Measurements from ENCODE around the gene EXD3.
A peak's percentile ranks its signal among the peaks of the same experiment; 100 is the strongest.
"Not testable (repeated sequence)": the region's sequence is repeated elsewhere in the genome, so short reads cannot be mapped to it uniquely, and the experiment has no call there.

EXD3 gene

DNA sequence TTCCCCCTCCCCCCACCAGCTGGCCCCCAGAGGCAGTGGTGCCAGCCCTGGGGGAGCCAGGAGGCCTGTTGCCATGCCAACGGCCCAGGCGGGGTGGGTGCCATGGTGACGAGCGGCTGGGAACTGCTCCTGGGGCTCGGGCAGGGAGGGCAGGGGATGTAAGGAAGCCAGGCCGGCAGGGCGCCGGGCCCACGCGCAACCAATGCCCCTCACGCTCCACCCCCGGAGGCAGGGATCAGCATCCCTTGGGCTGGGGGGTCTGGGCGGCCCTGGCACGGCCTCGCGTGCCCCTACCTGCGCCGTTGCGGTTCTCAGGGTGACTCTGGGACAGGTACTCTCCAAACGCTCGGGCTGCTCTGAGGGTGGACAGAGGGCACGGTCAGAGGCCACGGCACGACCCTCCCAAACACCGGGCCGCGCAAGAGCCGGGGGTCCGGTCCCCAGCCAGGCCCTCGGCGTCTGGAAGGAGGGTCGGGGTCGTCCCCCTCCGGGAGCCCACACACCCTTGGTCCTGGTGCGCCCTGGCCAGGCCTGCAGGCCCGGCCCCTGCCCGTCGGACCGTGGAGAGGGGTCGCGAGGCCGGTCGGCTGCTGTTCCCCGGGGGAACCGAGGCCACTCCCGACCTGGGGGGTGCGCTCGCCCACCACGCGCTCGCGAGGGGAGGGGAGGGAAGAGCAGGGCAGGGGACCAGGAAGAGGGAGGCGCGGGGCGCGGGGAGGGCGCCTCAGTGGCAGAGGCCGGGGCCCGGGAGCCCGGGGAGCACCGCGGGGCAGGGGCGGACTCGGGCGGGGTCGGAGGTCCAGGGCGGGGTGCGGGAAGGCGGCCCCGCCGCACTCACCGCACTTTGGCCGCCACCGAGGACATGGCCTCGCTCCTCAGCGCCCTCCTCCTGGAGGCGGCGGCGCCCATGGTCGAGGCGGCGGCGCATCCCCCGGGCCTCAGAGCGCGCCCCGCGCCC is 35.5 kb upstream of the EXD3 start:
- DNase-seq: peak; percentile 63

DNA sequence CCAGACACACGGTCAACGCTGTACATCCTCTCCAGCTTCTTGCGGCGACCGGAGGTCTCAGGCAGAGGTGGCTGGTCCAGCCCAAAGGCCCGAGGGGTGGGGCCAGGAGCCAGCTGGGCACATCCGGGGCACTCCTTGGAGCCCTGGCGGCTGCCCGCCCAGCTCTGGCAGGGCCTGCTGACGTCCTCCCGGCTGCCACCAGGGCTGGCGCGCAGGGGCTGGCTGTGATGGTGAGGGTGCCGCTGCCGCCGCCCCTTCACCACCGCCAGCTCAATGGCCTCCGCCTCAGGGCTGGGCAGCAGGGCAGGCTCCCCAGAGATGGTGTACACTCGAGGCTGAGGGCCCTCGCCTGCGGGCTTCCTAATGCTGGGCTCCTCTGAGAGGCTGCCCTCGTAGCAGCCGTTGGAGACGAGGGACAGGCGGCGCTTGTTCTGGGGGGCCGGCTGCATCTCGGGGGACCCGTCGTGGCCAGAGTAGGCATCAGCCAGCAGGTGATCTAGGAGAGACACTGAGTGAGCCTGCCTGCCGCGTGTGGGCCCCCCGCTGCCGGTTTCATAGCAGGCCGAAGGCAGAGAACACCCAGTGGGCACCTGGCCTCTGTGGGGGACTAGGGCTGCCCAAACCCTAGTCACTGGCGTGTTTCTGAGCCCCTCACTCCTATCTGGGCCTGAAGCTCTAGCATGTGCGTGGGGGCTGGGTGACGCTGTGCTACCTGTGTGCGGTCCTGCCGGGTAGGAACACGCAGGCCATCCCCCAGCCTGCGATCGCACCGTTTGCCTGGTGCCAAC is 34.6 kb upstream of the EXD3 start:
- DNase-seq: no peak

DNA sequence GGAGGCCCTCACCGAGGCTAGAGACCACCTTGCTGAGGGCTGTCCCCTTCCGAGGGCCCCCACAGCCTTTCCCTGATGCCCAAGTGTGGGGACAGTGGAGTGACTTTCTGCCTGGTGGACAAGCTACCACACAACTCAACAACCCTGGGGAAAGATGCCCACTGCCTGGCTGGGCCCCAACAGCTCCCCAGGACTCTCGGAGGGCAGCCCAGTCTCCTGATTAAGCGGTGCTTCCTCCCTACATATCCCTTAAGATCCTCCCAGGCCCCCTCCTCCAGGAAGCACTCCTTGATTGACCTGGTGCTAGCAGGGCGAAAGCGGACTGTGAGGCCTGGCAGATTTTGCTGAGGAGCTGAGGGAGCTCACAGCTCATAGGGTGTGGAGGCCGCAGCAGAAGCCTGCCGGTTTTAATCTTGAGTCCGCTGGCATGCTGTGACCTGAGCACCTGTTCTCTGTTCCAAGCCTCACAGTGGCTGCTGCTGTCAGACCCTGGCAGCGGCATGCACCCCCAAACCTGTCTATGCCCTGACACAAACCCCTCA is 34.0 kb upstream of the EXD3 start:
- no peak for DNase-seq

DNA sequence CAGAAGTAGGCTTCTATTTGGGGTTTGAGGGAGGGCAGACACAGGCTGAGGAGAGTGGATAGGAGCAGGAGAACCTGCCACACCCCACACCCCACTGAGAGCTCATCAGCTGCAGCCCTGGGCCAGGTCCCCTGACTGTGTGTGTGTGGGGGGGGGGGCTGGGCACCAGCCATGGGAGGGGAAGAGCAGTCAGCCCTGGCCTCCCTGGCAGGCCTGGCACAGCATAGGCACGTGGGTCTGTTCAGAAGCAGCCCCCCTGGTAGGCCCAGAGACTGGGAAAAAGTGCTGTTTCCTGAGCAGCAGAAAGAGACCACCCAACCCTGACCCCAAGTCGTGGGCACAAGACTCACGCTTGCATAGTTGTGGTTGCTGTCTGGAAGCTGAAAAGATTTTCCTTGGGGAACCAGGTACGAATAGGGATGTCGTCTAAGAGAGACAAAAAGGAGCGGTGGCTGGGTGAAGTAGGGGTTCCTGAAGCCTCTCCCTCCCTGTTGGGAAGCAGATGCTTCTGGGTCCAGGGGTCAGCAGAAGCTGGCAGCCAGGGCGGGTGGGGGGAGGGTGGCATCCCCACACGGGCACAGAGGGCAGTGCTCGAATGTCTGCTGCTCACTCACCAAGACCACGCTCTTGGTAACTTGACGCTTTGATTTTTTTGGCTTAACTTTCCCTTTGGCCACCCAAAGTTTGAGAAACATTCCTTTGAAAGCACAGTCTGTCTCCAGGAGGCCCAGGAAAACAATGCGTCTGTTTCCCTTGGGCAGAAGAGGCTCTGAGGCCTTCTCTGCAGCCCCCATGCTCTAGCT is 33.3 kb upstream of the EXD3 start:
- DNase-seq: no peak

DNA sequence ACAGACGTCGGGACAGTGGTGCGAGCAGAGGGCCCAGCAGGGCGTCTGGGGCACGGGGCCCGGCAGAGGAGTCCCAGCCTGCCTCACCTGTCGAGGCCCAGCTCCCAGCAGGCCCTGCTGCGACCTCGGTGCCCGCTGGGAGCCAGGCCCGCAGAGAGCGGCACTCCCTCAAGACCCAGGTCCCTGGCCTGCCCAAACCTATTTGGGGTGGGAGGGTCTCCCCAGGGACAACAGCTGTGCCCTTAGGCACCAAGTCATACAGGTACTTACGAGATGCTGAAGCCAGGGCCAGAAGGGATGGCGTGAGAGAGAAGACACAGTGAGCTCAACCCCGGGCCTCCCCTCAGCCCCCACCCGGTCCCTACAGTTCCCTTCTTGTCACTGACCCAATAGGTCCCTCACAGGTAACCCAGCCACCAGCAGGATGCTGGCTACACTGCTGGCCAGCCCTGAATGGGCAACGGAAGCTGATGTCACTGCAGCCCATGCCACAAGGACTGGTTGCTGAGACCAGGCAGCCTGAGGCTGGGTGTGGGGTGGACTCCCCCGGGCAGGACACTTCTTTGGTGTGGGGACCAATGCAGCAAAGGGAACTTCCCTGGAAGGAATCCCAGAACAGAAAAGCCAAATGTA is 32.5 kb upstream of the EXD3 start:
- no peak for DNase-seq

DNA sequence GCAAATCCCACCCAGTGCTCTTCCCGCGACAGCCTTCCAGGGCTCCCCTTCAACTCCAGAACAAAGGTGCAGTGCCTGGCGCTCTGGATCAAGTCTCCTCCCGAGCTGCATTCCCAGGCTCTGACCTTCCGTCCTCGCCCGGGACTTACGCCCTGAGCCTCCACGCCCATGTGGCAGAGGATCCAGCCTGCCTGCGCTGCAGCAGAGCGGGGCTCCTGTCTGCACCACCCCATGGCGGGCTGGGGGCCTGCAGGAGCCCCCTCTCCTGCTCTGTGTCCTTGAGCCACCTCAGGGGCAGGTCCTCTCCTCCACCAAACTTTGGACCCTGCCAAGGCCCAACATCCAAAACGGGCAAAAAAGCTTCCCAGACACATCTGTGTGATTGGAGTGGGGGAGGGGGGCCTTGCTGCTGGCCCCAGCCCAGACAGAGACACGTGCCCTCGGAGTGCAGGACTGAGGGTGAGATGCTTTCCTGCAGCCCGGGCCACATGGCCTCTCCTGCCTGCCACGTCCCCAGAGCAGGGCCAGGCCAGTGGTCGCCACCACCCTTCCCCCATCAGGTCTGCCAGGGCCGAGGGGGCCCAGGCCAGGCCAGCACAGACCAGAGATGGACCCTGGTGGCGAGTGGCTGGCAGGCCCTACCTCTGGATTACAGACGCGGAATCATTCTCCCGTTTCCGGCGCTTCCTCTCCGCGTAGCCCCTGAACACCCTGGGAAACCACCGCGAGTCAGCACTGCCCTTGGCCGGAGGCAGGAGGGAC is 31.8 kb upstream of the EXD3 start:
- DNase-seq: no peak

DNA sequence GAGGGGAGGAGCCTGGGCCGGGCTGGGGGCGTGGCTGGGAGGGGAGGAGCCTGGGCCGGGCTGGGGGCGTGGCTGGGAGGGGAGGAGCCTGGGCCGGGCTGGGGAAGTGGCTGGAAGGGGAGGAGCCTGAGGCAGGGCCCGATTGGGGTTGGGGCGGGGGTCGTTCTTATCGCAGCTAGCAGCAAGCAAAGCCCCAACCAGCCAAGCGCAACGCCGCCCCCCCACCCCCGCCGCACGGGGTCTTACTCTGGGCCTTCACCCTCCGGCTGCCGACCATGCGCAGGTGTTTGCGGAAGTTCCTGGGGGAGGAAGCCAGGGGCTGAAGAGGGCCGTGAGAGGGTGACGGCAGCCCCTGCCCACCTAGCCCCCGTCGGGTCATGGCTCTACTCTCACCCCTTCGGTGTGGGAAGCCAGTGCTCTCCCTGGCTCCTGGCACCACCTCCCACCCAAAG is 31.2 kb upstream of the EXD3 start:
- DNase-seq: peak; percentile 37

DNA sequence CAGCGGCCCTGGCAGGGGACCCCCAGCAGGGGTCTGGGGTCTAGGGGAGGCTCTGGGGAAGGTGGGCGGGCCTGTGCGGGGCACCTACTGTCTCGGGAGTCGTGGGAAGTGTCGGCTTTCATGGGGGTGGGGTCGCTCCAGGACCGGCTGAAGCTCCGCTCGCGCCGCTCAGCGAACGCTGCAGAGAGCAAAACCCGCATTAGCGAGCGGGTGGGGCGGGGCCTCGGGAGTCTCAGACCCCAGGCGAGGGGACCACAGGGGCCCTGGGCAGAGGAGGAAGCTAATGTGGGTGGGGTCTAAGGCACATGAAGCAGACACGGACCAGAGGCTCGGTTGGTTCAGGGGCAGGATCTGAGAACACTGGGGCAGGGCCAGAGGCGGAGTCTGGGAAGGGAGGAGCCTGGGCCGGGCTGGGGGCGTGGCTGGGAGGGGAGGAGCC is 30.7 kb upstream of the EXD3 start:
- peak; percentile 64 for DNase-seq

DNA sequence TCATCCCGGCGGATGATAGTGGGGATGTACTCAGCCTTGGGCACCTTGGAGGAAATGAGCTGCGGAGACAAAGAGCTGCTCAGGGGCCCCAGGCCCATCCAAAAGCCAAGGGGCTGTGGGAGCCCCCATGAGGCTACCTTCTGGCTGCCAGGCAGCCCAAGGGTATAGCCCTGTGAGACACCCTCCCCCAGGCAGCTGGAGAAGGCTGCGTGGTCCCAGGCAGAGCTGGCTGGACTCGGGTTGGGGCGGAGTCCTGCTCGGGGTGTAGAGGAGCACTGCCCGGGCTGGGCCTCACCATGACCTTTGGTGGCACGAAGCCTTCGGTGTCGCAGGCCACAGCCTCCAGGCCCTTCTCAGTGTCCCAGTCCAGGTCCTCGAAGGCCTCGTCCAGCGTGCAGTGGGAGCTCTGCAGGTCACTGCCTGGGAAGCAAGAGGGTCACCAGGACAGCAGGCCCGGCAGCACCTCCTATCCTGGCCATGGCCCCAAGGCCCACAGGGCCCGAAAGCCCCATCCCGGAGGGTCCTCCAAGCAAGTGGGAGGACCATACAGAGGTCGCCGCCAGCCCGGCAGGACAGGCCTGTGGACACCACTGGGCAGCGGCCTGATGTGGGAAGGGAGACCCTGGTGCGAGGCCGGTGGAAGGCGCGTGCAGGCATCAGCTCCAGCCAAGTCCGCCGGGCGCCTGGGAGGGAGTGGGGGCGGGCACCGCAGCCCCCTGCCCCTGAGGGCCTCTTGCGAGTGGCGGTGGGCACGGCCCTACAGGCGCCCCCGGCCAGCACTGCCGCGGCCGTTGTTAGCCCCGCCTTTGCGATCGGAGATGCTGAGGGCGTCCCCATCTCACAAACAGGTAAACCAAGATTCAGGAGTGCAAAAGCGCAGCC is 30.0 kb upstream of the EXD3 start:
- DNase-seq: no peak

DNA sequence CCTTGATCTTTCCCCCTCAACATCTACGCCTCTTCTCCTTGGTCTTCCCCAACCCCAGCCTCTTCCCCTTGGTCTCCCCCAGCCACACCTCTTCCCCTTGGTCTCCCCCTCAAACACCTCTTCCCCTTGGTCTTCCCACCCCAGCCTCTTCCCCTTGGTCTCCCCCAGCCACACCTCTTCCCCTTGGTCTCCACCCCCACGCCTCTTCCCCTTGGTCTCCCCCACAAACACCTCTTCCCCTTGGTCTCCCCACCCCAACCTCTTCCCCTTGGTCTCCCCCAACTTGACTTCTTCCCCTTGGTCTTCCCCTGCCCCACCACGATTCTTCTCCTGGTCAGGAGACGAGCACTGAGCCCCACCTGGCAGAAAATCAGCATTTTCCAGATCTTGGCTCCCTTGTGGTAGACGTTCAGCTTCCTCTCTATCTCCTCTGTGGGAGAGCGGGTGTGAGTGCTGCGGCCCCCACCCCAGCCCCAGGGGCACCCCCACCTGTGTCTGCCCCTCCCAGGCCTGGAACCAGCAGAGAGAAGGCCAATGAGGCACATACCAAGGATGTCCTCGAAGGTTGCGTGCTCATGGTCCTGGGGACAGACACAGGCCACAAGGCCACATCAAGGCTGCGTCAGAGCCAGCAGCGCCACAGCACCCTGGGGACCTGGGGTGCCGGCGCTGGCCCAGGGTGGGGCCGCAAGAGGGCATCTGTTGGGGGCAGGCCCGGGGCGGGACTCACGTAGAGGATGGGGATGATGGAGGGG is 29.2 kb upstream of the EXD3 start:
- DNase-seq: no peak

DNA sequence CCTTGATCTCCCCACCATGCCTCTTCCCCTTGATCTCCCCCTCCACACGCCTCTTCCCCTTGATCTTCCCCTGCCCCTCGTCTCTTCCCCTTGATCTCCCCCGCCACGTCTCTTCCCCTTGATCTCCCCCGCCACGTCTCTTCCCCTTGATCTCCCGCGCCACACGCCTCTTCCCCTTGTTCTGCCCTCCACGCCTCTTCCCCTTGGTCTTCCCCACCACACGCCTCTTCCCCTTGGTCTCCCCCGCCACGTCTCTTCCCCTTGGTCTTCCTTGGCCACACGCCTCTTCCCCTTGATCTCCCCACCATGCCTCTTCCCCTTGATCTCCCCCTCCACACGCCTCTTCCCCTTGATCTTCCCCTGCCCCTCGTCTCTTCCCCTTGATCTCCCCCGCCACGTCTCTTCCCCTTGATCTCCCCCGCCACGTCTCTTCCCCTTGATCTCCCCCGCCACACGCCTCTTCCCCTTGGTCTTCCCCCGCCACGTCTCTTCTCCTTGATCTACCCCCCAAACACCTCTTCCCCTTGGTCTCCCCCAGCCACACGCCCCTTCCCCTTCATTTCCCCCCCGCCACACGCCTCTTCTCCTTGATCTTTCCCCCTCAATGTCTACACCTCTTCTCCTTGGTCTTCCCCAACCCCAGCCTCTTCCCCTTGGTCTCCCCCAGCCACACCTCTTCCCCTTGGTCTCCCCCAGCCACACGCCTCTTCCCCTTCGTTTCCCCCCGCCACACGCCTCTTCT is 28.5 kb upstream of the EXD3 start:
- DNase-seq: not testable (repeated sequence)

DNA sequence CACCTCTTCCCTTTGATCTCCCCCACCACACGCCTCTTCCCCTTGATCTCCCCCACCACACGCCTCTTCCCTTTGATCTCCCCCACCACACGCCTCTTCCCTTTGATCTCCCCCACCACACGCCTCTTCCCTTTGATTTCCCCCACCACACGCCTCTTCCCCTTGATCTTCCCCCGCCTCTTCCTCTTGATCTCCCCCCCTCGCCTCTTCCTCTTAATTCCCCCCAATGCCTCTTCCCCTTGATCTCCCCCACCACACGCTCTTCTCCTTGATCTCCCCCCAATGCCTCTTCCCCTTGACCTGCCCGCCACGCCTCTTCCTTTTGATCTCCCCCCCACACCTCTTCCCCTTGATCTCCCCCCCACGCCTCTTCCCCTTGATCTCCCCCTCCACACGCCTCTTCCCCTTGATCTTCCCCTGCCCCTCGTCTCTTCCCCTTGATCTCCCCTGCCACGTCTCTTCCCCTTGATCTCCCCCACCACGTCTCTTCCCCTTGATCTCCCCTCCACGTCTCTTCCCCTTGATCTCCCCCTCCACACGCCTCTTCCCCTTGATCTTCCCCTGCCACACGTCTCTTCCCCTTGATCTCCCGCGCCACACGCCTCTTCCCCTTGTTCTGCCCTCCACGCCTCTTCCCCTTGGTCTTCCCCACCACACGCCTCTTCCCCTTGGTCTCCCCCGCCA is 27.7 kb upstream of the EXD3 start:
- DNase-seq: not testable (repeated sequence)

DNA sequence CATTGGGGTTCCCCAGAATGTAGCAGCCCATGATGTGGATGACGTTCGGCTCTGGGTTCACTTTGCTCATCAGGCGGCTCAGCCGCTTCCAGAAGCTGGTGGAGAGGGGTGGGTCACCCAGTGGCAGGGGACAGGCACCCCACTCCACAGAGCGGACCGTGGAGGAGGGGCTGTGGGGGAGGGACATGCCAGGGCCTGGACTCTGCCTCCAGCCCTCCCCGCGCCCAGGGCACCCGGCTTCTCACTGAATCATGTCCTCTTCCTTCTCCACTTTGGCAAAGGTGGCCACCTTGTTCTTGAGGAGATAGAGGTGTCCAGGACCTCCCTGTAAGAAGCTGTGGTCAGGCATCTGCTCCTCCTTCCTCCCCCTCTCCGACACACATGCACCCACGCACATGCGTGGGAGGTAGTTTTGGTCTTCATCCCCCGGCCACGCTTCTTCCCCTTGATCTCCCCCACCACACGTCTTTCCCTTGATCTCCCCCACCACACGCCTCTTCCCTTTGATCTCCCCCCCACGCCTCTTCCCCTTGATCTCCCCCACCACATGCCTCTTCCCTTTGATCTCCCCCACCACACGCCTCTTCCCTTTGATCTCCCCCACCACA is 27.1 kb upstream of the EXD3 start:
- no peak for DNase-seq

DNA sequence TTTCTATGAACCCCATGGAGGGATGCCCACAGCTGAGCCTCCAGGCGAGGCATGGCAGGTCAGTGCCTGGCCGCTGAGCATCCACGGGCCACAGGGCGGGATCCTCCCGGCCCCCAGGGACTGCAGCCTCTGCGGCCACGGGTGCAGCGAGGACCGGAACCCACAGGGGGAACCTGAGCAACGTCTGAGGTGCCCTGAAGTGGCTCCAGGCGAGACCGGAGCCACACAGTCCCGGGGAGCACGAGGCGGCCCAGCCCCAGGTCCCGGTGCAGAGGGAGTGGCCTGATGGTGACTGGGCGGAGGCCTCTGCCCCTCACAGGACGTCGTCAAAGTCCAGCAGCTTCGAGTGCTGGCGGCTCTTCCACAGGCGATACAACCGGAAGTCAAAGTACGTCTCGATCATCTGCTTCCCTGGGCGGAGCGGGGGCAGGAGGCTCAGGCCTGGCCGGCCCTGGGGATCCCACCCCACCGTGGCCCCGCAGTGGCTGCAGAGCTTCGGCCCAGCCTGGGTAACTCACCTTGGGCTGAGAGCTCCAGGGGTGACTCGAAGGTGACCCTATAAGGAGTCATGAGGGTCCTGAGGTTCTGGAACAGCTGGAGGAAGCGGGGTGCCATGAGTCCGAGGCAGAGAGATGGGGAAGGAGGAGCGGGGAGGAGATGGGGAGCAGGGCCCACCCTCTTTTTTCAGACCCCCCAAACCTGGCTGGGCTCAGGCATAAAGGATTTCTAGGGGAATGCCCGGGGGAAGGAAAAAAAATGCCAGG is 26.3 kb upstream of the EXD3 start:
- no peak for DNase-seq

DNA sequence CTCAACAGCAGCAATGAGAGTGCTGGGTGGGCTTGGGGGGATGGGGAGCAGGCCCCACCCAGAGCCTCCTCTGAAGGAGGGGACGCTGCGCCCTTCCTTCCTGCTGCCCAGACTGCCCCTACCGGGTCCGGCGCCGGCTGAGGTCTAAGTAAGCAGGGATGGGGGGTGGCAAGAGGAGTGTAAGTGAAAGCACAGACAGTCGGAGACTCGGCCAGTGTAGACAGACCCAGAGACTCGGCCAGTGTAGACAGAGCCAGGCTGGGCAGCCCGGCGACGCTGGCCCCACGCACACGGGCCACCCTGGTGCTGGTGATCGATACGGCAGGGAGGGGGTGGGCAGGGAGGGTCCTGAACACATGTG is 25.6 kb upstream of the EXD3 start:
- no peak for DNase-seq

DNA sequence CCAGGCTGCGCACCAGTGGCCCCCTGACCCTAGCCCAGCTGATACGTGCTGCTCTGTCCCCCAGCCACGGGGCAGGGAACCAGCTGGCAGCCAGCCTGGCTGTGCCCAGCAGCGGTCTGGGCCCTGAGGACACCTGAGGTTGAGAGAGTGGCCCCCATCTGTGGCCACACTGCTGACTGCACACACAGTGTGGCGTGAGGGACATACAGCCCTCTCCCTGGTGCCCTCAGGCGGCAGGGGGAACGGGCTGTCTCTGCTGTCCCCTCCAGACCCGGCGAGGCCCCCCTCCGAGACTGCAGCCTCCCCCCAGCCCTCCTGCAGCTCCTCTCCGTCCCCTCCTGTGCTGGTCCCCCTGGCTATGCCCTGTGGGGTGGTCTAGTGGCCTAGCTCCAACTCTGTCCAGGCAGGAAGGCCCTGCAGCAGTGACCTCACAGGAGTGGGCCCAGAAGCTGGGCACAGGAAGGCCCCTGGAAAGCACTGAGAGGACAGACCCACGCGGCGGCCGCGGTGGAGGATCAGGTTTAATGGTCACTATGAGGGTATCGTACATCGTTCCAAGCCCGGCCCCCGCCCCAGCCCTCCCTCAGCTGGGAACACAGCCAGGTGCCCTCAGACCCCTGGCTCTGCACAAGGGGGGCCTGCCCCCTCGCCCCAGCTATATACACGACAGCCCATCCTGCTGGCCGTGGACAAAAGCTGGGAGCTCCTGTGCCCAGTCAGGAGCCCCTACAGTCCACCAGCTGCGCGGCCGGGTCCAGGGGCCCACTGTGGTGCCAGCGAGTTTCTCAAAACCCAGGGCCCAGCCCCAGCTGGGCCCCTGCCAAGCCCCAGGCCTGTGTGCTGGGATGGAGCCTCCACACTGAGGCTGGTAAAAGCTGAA is 25.0 kb upstream of the EXD3 start:
- no peak for DNase-seq

Measured in NCI-H82 (cell line).